Measurements from ENCODE around the gene ST7.

DNA sequence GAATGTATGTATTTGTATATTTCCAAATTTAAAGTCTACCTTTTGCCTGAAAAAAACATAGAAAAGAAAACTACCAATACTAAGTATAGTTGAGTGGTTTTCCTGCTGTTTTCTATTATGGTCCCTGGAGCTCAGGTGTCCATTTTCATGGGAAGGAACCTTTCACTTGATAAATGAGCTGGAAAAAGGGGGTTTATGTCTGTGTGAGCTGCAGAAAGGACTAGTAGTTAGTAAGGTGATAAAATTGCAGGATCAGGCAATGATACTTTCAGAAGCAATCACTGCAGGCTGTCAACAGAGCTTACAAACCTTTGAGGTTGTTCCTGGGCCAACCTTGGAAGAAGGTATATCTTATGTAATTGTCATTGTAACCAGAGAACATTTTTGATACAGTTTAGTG lies 48.0 kb downstream of the ST7 start:
- TF ChIP-seq, protein P1, sequence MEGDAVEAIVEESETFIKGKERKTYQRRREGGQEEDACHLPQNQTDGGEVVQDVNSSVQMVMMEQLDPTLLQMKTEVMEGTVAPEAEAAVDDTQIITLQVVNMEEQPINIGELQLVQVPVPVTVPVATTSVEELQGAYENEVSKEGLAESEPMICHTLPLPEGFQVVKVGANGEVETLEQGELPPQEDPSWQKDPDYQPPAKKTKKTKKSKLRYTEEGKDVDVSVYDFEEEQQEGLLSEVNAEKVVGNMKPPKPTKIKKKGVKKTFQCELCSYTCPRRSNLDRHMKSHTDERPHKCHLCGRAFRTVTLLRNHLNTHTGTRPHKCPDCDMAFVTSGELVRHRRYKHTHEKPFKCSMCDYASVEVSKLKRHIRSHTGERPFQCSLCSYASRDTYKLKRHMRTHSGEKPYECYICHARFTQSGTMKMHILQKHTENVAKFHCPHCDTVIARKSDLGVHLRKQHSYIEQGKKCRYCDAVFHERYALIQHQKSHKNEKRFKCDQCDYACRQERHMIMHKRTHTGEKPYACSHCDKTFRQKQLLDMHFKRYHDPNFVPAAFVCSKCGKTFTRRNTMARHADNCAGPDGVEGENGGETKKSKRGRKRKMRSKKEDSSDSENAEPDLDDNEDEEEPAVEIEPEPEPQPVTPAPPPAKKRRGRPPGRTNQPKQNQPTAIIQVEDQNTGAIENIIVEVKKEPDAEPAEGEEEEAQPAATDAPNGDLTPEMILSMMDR (IDR thresholded peaks at IDR 0.05), result no peak
- TF ChIP-seq SIN3A (IDR thresholded peaks at IDR 0.05; ENCODE audit: borderline replicate concordance, insufficient read depth, low read depth, low read length), result no peak
- TF ChIP-seq POLR2AphosphoS5 (IDR thresholded peaks at IDR 0.05; ENCODE audit: low read depth, low read length), result no peak
- TF ChIP-seq, protein P2, sequence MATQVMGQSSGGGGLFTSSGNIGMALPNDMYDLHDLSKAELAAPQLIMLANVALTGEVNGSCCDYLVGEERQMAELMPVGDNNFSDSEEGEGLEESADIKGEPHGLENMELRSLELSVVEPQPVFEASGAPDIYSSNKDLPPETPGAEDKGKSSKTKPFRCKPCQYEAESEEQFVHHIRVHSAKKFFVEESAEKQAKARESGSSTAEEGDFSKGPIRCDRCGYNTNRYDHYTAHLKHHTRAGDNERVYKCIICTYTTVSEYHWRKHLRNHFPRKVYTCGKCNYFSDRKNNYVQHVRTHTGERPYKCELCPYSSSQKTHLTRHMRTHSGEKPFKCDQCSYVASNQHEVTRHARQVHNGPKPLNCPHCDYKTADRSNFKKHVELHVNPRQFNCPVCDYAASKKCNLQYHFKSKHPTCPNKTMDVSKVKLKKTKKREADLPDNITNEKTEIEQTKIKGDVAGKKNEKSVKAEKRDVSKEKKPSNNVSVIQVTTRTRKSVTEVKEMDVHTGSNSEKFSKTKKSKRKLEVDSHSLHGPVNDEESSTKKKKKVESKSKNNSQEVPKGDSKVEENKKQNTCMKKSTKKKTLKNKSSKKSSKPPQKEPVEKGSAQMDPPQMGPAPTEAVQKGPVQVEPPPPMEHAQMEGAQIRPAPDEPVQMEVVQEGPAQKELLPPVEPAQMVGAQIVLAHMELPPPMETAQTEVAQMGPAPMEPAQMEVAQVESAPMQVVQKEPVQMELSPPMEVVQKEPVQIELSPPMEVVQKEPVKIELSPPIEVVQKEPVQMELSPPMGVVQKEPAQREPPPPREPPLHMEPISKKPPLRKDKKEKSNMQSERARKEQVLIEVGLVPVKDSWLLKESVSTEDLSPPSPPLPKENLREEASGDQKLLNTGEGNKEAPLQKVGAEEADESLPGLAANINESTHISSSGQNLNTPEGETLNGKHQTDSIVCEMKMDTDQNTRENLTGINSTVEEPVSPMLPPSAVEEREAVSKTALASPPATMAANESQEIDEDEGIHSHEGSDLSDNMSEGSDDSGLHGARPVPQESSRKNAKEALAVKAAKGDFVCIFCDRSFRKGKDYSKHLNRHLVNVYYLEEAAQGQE (IDR thresholded peaks at IDR 0.05; ENCODE audit: insufficient read depth in 1 of 2, low read depth in 2 of 2, low read length in 1 of 2), result no peak

Data from Panc1 (cell line).